KBM-7 (cell line): ENCODE measurements around the gene DSG3.
"Not testable (repeated sequence)": the region's sequence is repeated elsewhere in the genome, so short reads cannot be mapped to it uniquely, and the experiment has no call there.

Source experiments
- DNase-seq: peaks from one replicate; pipeline ENCODE4 v3.0.0-alpha.2; 2015
- in situ Hi-C: fragments of 300-500 bp; cut with MboI; formaldehyde crosslinking; loops from 2 replicates; pipeline ENCODE4 v1.14.3; 2020; ENCODE audit warnings: low sequenced_read_pairs, low pct_unique_long_range_greater_than_20kb, mixed read lengths

The DSG3 gene

GRCh38 chr18:31507124-31507523, 59.6 kb downstream of the DSG3 start:
- DNase-seq, in situ Hi-C loops: not testable (repeated sequence)

GRCh38 chr18:31508781-31509180, 61.2 kb downstream of the DSG3 start:
- in situ Hi-C loops = no loop called here

DNA sequence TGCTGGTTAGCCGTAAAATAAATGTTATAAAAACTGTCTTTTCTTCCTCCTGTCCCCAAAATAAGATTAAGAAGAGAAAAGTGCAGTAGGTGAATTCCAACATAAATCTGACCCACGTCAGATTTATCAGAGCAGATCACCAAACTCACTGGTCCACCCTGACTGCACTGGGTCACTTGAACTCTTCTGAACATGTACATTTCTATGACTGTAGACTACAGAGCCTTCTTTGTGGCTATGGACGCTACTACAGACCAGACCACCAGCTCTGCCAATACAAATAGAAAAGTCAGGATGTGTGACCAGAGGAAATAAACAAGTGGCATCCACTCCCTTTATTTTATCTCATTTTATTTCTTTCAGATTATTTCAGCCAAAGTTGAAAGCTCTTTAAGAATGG, 62.0 kb downstream of the DSG3 start:
- in situ Hi-C loops = no loop called here
- DNase-seq = no peak

More at GRCh38 chr18:31508781-31509180, 61.2 kb downstream of the DSG3 start:
- no peak for DNase-seq

DNA sequence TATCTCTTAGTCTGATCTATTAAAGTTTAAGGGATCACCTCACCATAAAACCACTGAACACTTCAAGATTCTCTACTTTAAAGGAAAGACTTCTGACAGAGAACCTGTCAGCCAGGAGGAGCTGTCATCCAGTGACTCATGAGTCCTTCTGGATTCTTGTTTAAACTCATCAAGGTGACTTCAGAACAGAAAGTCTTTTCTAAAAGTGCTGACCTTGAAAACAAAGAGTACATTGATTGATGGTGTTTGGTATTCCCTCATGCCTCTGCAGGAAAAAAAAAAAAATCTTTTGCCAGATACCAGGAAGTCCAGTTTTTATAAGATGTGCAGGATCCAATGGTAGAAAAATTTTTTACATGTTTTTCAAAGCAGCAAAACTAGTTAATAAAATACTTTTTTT, 62.8 kb downstream of the DSG3 start:
- in situ Hi-C loops = no loop called here
- DNase-seq = no peak

- no peak for DNase-seq
- in situ Hi-C loops = no loop called here
These were observed 63.6 kb downstream of the DSG3 start for GRCh38 chr18:31511098-31511497.

- in situ Hi-C loops = no loop called here
- no peak for DNase-seq
These were observed 64.7 kb downstream of the DSG3 start for GRCh38 chr18:31512203-31512764.

- no peak for DNase-seq
- in situ Hi-C loops = no loop called here
These were observed 65.8 kb downstream of the DSG3 start for GRCh38 chr18:31513189-31513935.

GRCh38 chr18:31516437-31516836, 68.9 kb downstream of the DSG3 start:
- no peak for DNase-seq

GRCh38 chr18:31526374-31526773, 78.8 kb downstream of the DSG3 start:
- no peak for DNase-seq
- in situ Hi-C loops = no loop called here

More at GRCh38 chr18:31516437-31516836, 68.9 kb downstream of the DSG3 start:
- in situ Hi-C loops = no loop called here
